HG02588 (cell line): ENCODE data around the gene RPL15.

Experiments used
- ATAC-seq: cut with Tn5 transposase; IDR thresholded peaks from one replicate; pipeline ENCODE4 v1.9.1; 2021; ENCODE audit warnings: mild to moderate bottlenecking, moderate library complexity; ENCODE audit not compliant: unreplicated experiment

RPL15 gene

DNA sequence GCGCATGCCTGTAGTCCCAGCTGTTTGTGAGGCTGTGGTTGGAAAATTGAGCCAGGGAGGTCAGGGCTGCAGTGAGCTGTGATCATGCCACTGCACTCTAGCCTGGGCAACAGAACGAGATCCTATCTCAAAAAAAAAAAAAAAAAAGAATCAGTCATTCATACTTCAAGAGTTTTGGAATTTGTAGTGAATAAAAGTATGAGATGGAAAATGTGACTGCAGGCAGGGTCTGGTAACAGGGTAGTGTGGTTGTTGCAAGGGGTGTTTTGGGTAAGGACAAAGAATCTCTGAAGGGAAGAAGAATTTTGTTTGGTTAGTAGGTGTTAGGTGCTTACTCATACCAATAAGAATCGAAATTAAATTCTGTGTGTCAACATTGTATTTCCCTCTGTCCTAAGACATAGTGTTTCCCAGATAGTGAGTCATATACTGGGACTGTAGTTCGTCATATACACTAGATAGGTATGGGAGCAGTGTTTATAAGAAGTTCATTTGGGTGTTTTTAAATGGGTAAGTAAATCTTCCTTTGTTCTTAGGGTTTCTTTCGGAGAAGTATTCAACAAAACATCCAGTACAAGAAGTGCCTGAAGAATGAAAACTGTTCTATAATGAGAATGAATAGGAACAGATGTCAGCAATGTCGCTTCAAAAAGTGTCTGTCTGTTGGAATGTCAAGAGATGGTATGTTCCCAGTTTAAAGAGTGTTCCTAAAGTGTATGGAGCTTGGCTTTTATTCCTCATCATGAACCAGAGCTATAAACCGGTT lies 42.4 kb downstream of the RPL15 start:
- no peak for ATAC-seq

DNA sequence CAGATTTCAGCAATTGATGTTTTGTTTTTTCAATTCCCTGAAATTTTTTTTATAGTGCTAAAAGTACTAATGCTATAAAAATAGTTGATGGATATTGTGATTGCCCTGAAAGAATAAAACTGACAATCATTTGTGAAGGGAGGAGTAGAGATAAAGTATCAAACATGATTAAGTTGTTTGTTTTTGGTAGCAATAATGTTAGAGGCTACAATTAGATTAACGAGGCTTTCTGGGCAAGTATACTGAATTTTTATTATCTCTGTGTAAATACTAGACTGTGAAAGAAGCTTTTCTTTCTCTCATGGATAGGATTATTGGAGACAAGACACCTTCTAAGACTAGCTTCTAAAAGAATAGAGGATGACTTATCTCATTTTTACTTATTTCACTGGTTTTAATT lies 43.7 kb downstream of the RPL15 start:
- ATAC-seq, result no peak

DNA sequence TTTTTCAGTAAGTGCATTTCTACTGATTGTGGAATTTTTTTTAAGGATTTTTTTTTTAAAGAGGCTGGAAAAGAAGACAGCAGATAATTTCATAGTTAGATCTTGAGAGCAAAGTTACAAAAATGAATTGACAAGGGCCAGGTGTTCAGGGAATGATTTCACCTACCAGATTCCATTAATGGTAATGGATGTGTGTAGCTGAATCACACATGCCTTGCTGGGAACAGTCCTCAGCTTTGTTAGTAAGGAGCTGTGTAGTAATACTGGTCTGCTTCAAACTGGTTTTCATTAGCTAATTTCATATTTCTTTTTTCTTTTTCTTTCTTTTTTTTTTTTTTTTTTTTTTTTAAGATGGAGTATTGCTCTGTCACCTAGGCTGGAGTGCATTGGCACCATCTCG lies 44.1 kb downstream of the RPL15 start:
- no peak for ATAC-seq

DNA sequence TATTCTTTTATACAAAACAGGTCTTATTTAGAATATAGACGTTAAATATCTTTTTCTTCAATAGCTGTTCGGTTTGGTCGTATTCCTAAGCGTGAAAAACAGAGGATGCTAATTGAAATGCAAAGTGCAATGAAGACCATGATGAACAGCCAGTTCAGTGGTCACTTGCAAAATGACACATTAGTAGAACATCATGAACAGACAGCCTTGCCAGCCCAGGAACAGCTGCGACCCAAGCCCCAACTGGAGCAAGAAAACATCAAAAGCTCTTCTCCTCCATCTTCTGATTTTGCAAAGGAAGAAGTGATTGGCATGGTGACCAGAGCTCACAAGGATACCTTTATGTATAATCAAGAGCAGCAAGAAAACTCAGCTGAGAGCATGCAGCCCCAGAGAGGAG lies 45.0 kb downstream of the RPL15 start:
- no peak for ATAC-seq

DNA sequence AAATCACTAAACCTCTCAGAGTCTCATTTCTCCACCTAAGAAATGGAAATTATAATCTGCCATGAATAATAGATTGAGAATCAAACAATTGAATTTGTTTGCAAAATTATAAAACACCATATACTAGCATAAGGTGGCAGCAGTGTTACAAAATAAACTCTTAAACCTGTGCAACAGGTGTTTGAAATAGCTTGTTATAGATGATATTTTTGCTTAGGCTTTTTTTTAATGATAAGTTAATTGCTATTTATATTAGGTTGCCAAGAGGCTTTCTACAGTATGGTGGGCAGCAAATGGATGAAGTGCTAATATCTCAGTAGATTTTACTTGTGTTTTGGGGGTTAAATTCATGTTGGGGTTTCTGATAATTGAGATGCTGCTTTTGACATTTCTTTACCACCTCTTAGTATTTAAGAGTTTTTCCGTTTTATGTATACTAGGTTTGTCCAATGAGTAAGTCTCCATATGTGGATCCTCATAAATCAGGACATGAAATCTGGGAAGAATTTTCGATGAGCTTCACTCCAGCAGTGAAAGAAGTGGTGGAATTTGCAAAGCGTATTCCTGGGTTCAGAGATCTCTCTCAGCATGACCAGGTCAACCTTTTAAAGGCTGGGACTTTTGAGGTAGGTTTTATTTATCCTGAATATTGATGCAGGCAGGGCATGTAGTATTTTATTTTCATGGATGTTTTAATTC lies 47.8 kb downstream of the RPL15 start:
- ATAC-seq, result no peak

DNA sequence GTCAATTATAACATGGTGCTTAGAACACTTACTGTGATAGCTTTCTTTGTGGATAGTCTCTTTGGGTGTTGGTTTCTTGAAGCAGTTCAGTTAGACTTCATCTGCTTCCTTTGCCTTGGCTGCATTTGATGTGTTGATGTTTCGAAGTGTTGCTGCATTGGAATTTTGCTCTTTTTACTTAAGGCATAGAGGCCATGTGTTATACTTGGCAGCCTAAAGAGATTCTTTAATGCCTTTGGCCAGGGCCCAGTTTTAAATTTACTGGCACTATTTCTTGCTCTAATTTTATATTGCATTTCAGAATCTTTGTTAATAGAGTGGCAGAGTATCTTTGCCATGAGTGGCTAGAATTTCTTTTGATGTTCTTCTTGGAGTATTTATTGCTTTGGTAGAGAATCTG lies 49.4 kb downstream of the RPL15 start:
- ATAC-seq, result no peak

DNA sequence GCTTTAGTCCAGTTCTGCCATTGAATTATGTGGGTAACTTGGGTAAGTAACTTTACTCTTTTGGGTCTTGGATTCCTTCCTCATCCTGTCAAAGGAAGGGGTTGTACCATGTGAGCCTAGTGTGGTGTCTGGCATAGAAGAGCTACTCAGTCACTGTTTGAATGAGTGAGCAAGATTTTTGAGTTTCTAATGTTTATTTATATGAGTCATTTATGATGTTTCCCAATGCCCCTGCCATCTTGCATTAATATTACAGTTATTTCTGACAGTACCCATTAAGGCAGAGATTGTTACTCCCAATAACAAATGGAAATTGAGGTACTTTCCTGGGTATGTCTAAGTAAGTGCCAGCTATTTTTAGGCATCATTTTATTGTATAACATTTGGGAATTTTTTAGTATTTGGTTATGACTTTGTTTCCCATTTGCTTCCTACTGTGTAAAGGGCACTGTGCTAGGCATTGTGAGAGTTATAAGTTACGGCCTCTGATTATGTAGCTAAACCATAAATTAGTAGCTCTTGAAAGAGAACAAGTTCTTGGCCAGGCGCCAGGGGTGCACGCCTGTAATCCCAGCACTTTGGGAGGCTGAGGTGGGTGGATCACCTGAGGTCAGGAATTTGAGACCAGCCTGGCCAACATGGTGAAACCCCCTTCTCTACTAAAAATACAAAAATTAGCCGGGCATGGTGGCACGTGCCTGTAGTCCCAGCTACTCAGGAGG lies 51.7 kb downstream of the RPL15 start:
- ATAC-seq, result no peak

DNA sequence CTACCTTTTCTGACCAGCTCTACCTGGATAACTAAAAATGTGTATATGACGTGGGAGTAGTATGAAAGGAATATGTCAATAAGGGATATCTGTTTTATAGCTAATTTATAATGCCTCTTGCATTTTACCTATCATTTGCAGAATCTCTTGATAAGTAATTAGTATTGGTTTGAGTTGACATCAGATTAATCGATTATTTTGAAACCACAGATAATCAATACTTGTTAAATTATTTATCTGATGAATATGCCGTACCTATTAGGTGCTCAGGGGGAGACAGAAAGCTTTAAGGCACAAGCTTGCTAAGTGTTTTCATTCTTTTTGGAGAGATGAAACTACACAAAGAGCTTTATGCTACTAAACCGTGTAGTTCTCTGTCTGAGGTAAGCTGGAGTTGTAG lies 52.5 kb downstream of the RPL15 start:
- no peak for ATAC-seq
